ENCODE results near the gene ZDHHC6. TPM values are rescaled to one million over a fixed set of nuclear protein-coding genes. Genes with fewer than 3 reads are reported as not detected.

The ZDHHC6 gene
- total RNA-seq, 1 experiment from 2014 or later: 35.2 TPM

GRCh38 chr10:112442063-112442462, 4.7 kb downstream of the ZDHHC6 start:
- Histone ChIP-seq H4K8ac (replicated peaks; ENCODE audit: insufficient read length, low read depth, low read length) (no peak overlapping the region), H4K91ac (ENCODE audit: insufficient read length, low read depth, low read length) (no peak overlapping the region), H2BK15ac (ENCODE audit: low read depth, low read length) (no peak overlapping the region), H2BK5ac (ENCODE audit: insufficient read length, low read length) (no peak overlapping the region), H3K79me2 (ENCODE audit: insufficient read depth, low read length) (peaks cover 2% of the 10 kb centered on the region; the same call in 1 of the 2 replicates), H3K9ac (ENCODE audit: extremely low read depth, insufficient read length, low read length) (no peak overlapping the region), H3K4ac (ENCODE audit: low read depth, low read length) (no peak overlapping the region), H3K27ac (ENCODE audit: insufficient read length, low read depth, low read length) (no peak overlapping the region), H3K18ac (ENCODE audit: insufficient read length, low read depth, low read length) (no peak overlapping the region), H2BK120ac (ENCODE audit: low read depth, low read length, poor library complexity, severe bottlenecking) (no peak overlapping the region), H3K56ac (ENCODE audit: insufficient read length, low read depth, low read length) (no peak overlapping the region), H2BK20ac (ENCODE audit: low read depth, low read length, poor library complexity, severe bottlenecking) (no peak overlapping the region), H2AK5ac (ENCODE audit: insufficient read length, low read length) (no peak overlapping the region), H3K9me3 (ENCODE audit: control insufficient read depth, low read depth, low read length) (no peaks in the 10 kb centered on the region), H2BK12ac (ENCODE audit: insufficient read length, low read depth, low read length) (no peak overlapping the region), H3K27me3 (ENCODE audit: insufficient read depth, low read length) (no peaks in the 10 kb centered on the region), H4K5ac (ENCODE audit: insufficient read length, low read depth, low read length) (no peak overlapping the region), H3K14ac (ENCODE audit: insufficient read depth, low read length) (no peak overlapping the region), H2AFZ (ENCODE audit: low read length) (no peak overlapping the region), H3K79me1 (ENCODE audit: insufficient read depth, low read depth, low read length, poor library complexity, severe bottlenecking) (no peaks in the 10 kb centered on the region), H3T11ph (ENCODE audit: low read length) (no peak overlapping the region), H3K4me1 (ENCODE audit: insufficient read depth, low read length) (no peaks in the 10 kb centered on the region), H3K4me2 (ENCODE audit: insufficient read depth, insufficient read length, low read length) (no peak overlapping the region), H3K23me2 (ENCODE audit: insufficient read length, low read depth, low read length, poor library complexity, severe bottlenecking) (peaks cover 5% of the 10 kb centered on the region), H3K23ac (ENCODE audit: insufficient read length, low read depth, low read length) (no peak overlapping the region), H4K20me1 (ENCODE audit: control insufficient read depth, insufficient read depth, insufficient read length) (no peaks in the 10 kb centered on the region)
- Mint-ChIP-seq H3K27me3 (ENCODE audit: low read depth) (no peaks in the 10 kb centered on the region), H3K9me3 (no peaks in the 10 kb centered on the region), H3K27ac (no peak overlapping the region), H3K4me1 (peaks cover 2 to 6% of the 10 kb centered on the region in 2 experiments), H3K4me3 (no peak overlapping the region), H3K36me3 (ENCODE audit: insufficient read depth in 1 of 3, low read depth in 3 of 3) (peaks cover 2 to 52% (median 41%) of the 10 kb centered on the region in 3 experiments; a peak in 5 of 7 replicates)
- no CpG with 5 or more reads among the region's 3 CpGs for WGBS (ENCODE audit: extremely low coverage, insufficient read length, low lambda C conversion rate)
- DNase-seq: no peak
- TF ChIP-seq, protein P1, sequence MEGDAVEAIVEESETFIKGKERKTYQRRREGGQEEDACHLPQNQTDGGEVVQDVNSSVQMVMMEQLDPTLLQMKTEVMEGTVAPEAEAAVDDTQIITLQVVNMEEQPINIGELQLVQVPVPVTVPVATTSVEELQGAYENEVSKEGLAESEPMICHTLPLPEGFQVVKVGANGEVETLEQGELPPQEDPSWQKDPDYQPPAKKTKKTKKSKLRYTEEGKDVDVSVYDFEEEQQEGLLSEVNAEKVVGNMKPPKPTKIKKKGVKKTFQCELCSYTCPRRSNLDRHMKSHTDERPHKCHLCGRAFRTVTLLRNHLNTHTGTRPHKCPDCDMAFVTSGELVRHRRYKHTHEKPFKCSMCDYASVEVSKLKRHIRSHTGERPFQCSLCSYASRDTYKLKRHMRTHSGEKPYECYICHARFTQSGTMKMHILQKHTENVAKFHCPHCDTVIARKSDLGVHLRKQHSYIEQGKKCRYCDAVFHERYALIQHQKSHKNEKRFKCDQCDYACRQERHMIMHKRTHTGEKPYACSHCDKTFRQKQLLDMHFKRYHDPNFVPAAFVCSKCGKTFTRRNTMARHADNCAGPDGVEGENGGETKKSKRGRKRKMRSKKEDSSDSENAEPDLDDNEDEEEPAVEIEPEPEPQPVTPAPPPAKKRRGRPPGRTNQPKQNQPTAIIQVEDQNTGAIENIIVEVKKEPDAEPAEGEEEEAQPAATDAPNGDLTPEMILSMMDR (conservative IDR thresholded peaks at IDR 0.05): no peak

All from H9 (cell line).